Stimulated activated CD4-positive, alpha-beta T cell treated with anti-CD3 and anti-CD28 coated beads, Interleukin-12 subunit alpha, Interleukin-12 subunit beta, amount 100 ng/mL, for 4 hours (primary cell): ENCODE data around the gene ATXN3.

ENCODE experiments used
- DNase-seq: peaks from one replicate; pipeline ENCODE4 v3.0.0-alpha.2; 2020

ATXN3 gene

DNA sequence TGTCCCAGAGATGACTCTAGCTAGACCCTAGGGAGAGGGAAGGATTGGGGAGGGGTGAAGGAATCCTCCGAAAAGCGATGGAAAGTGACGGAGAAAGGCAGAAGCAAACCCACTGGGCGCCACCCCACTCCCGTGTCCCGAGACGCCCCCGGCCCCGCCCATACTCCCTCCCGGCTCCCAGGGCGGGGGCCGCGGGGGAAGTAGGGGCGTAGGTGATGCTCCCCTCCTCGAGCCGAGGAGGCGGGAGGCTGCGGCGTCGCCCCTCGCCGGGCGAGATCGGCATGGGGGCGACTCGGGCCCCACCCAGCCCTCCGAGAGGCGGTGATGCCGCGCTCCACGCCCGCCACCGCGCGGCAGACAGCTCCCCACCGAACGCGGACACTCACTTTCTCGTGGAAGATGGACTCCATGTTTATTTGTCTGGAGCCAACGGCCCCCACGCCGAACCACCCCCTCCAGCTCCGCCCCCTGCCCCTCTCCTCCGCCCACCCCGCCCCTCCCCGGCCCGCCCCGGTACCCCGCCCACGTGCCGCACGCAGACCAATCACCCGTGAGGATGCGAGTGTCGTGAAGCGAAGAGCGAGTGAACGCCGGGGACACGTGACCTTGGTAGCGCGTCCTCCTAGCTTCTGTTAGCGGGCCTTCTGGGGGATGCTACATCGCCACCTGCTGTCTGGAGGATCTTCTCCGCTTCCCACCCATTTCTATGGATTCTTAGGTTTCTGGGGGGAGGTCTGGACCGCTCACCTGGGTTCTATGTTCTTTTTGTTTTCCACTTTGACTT, at the start of gene ATXN3:
TSS of gene ATXN3 (minus strand) at position 440 of the 784 bp plus-strand sequence. CDS start at position 410, 30 bp downstream.
- DNase-seq = peak; percentile 93

DNA sequence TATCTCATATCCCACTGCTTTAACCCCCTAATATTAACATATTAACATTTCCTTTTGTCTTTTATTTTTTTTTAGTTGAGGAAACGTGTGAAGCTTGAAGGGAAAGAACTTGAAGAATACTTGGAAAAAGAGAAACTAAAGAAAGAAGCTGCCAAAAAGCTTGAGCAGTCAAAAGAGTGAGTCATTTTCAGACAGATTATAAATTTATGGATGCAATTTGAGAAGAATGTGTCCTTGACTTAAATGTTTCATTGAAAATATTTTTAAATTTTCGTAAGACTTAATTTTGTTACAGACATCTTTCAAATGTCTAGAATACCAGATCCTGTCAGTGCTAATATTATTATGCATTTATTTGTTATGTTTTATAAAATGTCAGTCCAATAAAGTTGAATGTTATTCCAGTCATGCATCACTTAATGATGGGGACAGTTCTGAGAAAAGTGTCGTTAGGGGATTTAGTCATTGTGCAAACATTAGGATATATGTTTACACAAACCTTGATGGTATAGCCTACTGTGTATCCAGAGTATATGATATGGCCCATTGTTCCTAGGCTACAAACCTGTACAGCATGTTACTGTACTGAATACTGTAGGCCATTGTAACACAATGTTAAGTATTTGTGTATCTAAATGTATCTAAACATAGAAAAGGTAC, 48.0 kb upstream of the ATXN3 start:
- no peak for DNase-seq

DNA sequence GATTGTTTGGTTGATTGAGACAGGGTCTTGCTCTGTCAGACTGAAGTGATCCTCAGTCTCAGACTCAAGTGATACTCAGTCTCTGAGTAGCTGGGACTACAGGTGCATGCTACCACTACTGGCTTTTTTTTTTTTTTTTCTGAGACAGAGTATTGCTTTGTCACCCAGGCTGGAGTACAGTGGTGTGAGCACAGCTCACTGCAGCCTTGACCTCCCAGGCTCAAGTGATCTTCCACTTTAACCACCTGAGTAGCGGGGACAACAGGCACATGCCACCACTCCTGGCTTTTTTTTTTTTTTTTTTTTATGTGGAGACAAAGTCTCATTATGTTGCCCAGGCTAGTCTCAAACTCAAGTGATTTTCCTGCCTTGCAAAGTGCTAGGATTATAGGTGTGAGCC, 47.2 kb upstream of the ATXN3 start:
- DNase-seq = no peak

DNA sequence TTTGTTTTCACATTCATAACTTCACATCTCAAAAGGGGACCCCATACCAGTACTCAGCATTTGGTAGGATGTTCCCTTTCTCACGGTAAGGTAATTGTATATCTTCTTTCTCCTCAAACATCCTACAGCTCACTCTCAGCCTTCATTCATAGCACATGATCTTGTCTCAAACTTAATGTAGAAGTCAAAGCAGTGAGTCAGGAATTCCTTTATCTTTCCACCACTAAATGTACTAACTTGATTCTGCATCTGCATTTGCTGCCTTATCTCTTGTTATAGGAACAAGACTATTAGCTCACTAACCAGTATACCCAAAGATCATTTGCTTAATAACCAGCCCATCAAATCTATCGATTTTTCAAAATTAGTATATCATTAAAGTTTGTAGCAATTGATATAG, 38.3 kb upstream of the ATXN3 start:
- DNase-seq = no peak

DNA sequence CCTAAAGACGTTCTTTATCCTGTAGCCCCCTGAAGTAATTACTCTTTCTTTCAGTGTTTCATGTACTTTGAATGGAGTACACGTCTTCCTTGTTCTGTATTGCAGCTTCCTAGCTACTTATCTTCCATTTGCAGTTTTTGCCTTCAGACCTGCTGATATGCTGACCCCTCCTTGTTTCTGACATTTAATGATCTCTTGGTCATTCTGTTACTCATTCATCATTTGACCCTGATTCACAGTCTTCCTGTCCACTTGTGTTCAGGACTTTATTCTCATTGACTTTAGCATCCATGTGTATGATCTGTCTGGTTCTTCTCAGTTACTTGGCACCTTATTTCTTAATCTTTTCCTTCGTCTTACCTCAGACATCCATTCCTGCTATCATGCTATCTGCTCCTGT, 37.6 kb upstream of the ATXN3 start:
- DNase-seq = no peak

DNA sequence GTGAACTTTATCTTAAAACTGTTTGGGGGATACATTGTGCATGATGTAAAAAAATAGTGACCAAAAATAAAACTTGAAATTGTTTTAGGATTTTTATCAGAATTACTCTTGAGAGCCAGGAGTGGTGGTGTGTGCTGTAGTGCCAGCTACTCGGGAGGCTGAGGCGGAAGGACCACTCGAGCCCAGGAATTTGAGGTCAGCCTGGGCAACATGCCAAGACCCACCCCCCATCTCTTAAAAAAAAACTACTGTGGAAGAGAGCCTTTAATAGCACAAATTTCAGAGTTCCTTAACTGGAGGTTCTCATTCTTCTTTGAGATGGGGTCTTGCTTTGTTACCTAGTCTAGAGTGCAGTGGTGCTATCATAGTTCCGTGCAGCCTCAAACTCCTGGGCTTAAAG, 36.9 kb upstream of the ATXN3 start:
- DNase-seq = no peak

DNA sequence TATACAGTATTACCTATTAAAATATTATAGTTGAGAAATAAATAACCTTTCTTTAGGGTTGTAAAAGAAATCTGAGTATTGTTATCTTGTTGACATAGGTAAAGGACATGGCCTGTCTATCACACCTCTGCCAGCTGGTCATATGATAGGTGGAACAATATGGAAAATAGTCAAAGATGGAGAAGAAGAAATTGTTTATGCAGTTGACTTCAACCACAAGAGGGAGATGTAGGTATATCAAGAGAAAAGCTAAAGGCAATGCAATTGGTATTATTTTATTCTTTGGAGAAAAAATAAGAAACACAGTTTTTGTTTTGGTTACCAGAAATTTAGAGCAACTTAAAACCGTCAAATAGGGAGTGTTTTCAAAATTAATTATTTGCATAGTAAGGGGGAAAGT, 28.9 kb upstream of the ATXN3 start:
- no peak for DNase-seq

DNA sequence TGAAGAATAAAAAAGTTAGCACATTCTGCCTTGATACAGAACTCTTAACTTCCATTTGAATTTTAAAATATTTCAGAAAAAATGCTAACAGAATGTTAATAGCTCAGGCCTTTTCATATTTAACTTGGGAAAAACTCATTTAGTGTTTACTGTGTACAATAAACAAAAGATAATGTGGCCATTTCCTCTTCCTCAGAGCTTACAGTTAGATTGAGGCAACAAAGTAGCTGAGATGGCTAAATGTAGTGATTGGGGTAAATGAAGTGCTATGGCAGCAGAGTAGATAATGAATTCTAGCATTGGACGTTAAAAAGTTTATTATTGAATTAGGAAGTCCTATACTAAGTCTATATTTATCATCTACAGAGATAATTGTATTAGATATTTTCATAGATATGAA, 28.1 kb upstream of the ATXN3 start:
- no peak for DNase-seq

DNA sequence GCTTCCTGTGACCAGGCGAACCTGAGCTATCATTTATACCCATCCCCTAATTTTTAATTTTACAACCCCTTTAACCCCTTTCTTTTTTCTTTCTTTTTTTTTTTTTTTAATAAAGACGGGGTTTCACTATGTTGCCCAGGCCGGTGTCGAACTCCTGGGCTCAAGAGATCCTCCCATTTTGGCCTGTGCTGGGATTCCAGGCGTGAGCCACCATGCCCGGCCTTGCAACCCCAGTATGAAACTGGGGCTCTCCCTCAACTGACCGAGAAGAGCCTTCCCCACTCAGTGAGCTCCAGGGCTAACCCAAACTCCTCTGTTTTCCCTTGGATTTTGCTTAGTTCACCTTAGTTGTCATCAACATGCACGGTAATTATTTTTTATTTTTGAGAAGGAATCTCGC, 16.4 kb upstream of the ATXN3 start:
- no peak for DNase-seq

DNA sequence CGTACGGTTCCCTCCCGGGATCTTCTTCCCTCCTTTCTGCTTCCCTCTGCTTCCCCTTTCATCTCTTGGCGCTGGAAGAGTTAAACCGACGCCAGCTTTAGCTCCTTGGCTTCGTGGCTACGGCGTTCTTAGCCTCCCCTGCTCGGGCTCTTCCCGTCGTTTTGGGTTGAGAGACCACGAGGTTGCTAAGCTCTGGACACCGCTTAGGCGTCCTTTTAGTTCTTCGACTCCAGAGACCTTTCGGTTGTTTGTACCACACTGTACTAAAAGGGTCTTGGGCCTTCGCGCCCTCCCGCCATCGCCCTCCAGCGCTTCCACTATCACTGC, 15.9 kb upstream of the ATXN3 start:
- DNase-seq = no peak

DNA sequence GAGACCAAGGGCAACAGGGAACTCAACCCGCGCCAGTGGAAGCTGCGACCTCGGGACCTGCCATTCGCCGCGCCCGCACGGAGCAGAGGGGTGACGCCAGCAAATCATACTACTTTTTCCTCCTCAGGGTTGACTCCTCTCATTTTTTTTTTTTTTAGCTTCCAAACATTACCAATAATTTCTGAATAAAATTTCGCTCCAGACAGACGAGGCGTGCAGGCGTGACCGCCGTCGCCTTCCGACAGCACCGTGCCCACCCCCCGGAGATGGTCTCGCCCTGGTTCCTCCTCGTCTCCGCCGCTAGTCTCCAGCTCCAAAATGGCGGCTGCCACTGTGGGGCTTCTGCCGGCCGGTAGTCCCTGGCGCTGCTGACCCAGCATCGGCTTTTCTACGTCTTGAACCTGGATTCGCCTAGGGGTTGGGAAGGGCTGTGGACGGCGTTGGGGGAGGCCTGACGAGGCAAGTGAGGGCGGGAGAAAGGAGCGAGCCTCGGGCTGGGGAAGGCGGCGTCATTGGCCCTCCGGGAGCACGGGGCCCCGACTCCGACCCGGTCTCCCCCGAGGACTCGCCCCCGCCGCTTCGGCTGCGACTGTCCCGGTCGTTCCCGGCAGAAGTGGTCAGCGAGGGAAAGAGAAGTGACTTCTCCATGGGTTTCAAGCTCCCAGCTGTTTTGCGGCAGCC, 15.4 kb upstream of the ATXN3 start, which contains the start of the genes CPSF2 and NDUFB1:
TSS of gene CPSF2 (plus strand) at position 300 of the 681 bp plus-strand sequence. CDS start 9,016 bp downstream, outside the sequence.
TSS of gene NDUFB1 (minus strand) at position 37 of the 681 bp plus-strand sequence. CDS start 4,069 bp downstream, outside the sequence.
- DNase-seq = peak; percentile 86

DNA sequence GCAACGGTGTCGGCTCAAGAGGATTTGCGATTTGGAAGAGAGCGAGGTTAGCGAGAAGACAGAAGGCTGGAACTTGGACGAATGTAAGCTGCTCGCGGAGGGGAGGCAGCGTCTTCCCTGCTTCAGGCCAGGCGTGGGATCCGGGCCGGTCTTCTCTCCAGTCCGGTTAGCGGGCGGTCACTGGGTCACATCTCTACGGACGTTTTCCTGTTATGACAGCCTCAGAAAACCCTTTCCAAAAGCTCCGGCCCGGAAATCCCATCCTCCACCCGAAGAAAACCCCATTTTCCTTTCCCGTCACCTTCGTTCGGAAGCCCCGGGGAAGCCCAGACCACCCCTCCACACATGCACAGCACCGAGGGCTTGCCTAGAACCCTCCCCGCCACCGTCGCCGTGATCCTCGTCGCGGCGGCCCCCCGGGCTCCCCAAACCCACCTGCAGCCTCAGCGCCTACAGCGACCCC, 14.9 kb upstream of the ATXN3 start:
- no peak for DNase-seq

DNA sequence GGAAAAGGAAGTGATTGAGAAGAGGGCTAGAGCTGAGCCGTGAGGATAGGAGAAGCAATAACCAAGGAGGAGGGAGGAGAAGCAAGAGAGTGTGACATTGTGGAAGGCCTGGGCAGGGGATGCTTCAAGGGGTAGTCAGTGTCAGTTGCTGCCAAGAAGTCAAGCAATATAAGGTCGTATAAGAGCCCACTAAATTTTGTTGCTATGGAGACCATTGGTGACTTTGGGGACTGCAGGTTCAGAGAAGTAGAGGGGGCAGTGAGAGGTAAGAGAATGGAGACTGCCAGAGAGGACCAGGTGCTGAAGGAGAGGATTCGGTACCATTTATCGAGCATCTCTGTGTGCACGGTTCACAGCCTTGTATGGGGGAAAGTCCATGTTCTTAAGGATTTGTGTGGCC, 3.1 kb upstream of the ATXN3 start:
- DNase-seq = no peak

DNA sequence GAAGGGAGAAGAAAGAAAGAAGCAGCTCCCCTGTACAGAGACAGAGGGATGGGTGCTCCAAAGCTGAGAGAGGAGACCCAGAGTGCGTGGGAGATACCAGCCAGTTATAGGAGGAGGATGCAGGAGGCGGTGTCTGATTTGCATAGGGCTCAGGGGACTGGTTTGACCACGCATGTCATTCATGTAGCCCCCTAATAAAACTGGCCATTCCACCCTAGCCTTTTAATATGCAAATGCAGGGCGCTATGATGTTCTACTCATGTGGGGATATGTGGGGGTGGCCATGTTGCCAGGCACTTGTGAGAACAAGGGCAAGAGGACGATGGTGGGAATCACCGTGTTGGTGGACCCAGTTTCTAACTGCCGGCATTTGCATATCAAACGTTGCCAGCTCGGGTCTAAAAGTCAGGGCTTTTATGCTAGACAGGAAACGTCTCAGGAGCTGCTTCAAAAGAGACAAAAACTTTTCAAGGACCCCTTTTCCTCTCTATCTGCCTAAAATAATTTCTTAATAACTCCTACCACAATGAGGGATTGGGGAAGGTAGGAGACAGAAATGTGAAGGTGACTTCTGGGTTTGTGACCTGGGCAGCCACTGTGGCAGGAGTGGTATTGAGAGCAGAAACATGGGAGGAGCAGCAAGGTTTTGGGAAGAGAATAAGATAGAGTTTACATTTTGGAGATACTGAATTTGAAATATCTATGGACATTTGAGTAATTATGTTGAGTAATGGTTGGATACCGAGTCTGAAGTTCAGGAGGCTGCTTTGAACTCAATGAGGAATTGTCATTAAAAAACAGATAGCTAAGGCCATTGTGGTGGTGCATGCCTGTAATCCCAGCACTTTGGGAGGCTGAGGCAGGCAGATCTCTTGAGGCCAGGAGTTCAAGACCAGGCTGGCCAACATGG, 2.2 kb upstream of the ATXN3 start:
- no peak for DNase-seq

DNA sequence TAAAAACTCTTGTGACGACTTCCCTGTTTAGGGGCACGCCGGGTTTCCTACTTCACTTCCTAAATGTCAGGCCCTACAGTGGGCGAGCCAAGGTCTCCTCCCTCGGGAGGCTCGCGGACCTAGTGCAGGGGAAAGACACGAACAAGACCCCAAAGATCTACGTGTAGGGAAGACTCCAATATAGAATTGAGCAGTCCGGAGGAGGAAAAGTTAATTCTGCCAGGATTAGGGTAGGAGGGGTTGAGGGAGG, 564 bp downstream of the ATXN3 start:
- DNase-seq = no peak

DNA sequence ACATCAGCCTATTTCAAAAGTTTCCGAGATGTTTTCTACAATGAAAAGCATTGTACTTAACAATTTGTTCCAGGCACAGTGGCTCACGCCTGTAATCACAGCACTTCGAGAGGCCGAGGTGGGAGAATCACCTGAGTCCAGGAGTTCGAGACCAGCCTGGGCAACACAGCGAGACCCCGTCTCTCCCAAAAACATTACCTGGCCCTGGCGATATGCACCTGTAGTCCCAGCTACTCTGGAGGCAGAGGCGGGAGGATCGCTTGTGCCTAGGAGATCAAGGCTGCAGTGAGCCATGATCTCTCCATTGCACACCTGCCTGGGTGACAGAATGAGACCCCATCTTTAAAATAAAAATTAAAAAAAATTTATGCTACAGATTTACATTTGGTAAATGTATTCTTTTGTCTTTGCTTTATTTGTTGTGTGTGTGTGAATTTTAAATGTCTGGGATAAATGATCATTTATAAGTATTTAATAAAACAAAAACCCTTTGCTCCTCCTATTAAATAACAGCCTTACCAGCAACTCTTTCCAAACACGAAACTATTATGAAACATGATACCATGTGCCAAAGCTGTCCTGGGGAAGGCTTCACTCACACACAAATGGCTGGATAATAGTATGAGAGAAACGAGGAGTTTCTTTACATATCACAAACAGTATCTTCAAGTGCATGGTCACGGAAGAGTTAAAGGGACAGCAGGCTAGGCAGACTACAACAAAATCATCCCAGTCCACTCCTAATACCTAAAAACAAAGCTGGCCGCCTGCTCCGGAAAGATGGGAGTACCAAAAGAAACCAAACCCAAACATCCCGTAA, 1.1 kb downstream of the ATXN3 start:
- DNase-seq = no peak

DNA sequence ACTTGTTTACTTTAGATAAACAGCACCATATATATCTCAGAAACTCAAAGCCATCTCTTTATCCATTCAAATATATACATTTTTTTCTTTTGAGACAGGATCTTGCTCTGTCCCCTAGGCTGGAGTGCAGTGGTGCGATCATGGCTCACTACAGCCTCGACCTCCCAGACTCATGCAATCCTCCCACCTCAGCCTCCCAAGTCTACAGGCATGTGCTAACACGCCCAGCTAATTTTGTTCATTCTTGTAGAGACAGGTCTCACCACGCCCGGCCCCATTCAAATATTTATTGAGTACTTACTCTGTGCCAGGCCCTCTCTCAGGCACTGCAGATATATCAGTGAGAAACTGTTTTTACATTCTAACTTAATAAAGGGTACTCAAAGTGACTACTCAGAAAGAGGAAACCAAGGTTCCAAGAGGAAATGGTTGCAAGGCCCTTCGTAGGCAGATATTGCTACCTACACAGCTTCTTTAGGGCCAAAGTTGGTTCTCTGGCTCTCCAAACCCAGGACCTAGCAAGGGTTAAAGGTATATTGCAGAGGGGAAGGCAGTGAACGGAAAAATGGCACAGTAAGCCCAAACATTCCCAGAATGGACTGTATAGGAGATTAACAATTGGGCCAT, 2.9 kb downstream of the ATXN3 start:
- DNase-seq = no peak

DNA sequence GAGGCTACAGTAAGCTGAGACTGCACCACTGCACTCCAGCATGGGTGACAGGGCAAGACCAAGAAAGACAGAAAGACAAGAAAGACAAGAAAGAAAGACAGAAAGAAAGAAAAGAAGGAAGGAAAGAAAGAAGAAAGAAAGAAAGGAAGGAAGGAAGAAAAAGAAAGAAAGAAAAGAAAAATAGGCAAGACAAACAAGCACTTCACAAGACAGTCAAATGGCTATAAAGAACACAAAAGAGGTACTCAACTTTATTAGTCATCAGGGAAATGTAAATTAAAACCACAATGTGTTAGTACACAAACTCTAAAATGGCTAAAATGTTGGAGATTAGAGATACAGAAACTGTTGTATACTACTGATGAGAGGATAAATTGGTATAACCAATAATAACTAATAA, 6.6 kb downstream of the ATXN3 start:
- DNase-seq = no peak

DNA sequence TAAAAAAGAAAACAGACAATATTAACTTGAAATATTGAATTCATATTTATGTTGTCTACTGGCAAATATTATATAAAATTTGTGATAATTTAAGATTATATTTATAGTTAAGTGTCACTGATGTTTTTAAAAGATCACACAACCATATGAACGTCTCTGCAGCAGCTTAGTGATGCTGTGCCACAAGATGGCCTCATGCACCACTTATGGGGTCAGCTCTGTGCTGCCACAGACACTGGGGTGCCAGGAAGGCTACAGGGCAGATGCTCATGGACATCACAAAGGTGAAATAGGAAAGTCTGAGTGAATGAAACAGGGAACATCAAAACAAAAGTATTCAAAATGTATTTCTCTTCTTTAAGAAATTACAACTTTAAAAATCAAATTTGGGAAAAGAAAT, 13.1 kb downstream of the ATXN3 start:
- DNase-seq = no peak

DNA sequence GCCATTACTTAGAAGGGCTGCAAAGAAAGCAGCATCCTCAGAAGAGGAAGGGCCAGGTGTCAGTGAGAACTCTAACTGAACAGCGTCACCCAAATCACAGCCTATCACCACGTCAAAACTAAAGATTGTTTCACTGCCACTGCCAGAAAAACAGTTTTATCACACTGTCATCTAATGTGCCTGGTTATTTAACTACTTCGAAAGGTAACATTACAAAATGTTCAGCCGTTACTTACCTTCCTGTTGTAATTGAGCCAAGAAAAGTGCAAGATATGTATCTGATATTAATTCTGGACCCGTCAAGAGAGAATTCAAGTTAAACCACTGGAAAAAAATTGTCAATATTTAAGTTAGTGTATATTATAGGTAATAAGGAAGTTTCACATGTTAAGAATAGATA, 17.9 kb downstream of the ATXN3 start:
- DNase-seq = no peak

DNA sequence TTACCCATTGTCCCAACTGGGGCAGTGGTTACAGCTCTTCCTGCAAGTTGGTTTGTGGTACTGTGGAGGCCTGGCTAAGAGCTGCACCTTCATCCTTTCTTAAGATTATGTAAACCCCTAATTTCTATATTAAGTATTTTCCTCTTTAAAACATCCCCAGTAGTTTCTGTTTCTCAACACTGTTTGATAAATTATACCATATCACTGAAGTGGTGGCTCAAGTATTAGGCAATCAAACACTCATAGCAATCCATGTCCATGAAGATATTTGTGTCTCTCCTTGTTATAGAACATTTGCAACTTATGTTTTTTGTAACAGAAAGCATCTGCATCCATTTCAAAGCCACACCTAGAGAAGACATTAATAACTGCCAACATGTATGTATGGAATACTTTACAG, 31.8 kb downstream of the ATXN3 start:
- no peak for DNase-seq
